Activated gamma-delta T cell (primary cell): ENCODE results near the gene ZNF107.
"Not testable (repeated sequence)": the region's sequence is repeated elsewhere in the genome, so short reads cannot be mapped to it uniquely, and the experiment has no call there.

ENCODE experiments used
- DNase-seq: peaks from one replicate; lab custom pipeline; 2025; lab: John Stamatoyannopoulos, UW

Gene ZNF107

GRCh38 chr7:64643566-64643965, 22.4 kb upstream of the ZNF107 start:
- DNase-seq, result no peak

GRCh38 chr7:64651203-64651602, 14.7 kb upstream of the ZNF107 start:
- DNase-seq, result no peak

- DNase-seq, result no peak
These were observed 14.2 kb upstream of the ZNF107 start for GRCh38 chr7:64651632-64652165.

- no peak for DNase-seq
These were observed 12.1 kb upstream of the ZNF107 start for GRCh38 chr7:64653721-64654401.

- DNase-seq, result no peak
These were observed 11.0 kb upstream of the ZNF107 start for GRCh38 chr7:64654796-64655548.

- DNase-seq, result no peak
These were observed 10.1 kb upstream of the ZNF107 start for GRCh38 chr7:64655811-64656210.

- DNase-seq, result no peak
These were observed 9.4 kb upstream of the ZNF107 start for GRCh38 chr7:64656489-64656888.

GRCh38 chr7:64662091-64662490, 3.8 kb upstream of the ZNF107 start:
- not testable (repeated sequence) for DNase-seq

GRCh38 chr7:64666663-64667050, 724 bp downstream of the ZNF107 start:
- DNase-seq, result no peak

- no peak for DNase-seq
These were observed 1.4 kb downstream of the ZNF107 start for GRCh38 chr7:64667311-64667710.

- DNase-seq, result no peak
These were observed 6.5 kb downstream of the ZNF107 start for GRCh38 chr7:64672414-64672813.

- DNase-seq, result no peak
These were observed 19.2 kb downstream of the ZNF107 start for GRCh38 chr7:64685091-64685490.

GRCh38 chr7:64685741-64686140, 19.8 kb downstream of the ZNF107 start:
- DNase-seq, result no peak

- no peak for DNase-seq
These were observed 20.7 kb downstream of the ZNF107 start for GRCh38 chr7:64686493-64687184.

- no peak for DNase-seq
These were observed 21.3 kb downstream of the ZNF107 start for GRCh38 chr7:64687249-64687648.

GRCh38 chr7:64688988-64689387, 23.1 kb downstream of the ZNF107 start:
- DNase-seq, result no peak

- no peak for DNase-seq
These were observed 25.9 kb downstream of the ZNF107 start for GRCh38 chr7:64691831-64692230.

- DNase-seq, result not testable (repeated sequence)
These were observed 31.9 kb downstream of the ZNF107 start for GRCh38 chr7:64697863-64698262.

GRCh38 chr7:64706625-64707292, 40.8 kb downstream of the ZNF107 start:
- no peak for DNase-seq

- peak; percentile 12 for DNase-seq
These were observed 52.0 kb downstream of the ZNF107 start for GRCh38 chr7:64717896-64718295.

- DNase-seq, result no peak
These were observed 63.3 kb downstream of the ZNF107 start for GRCh38 chr7:64729089-64729848.
